ENCODE results near the gene TMEM178B. TPM values are rescaled to one million over a fixed set of nuclear protein-coding genes. Genes with fewer than 3 reads are reported as not detected.
A peak's percentile ranks its signal among the peaks of the same experiment; 100 is the strongest.

TMEM178B gene
- polyA plus RNA-seq, 2 of the 4 experiments (the other 2 are of a cell fraction) = 0.88 to 0.93 TPM

- no peaks in the 10 kb centered on the region for H3K4me1 ChIP-seq
- 0 out of 6 replicates have a peak, but pooled peaks of 1 of the 2 experiments have one; percentile 9 for ATAC-seq
- 21% methylated on average over 6 of the region's 6 CpGs for WGBS (ENCODE audit: missing lambda C conversion rate)
- H3K9me3 ChIP-seq = no peaks in the 10 kb centered on the region
- ChIA-PET POLR2A (no interaction called here), CTCF (interaction anchor here (1.3 to 1.9 kb wide), 2 partner anchors 12 to 558 kb away, joined by 4 to 6 read pairs; no protein-coding TSS in a partner anchor)
- no peak for FAIRE-seq
- no peak overlapping the region for H3K4me3 ChIP-seq
- no peak for DNase-seq (ENCODE audit: low read depth in 1 of 2, low spot score in 1 of 2)
- TF ChIP-seq CHD4 (IDR thresholded peaks at IDR 0.05; ENCODE audit: borderline replicate concordance) (no peak), ZSCAN20 (CRISPR knock-in tag; IDR thresholded peaks at IDR 0.05) (no peak)
- no peak overlapping the region for H3K4me2 ChIP-seq
- H3K27ac ChIP-seq = no peak overlapping the region
Observed at GRCh38 chr7:141218941-141219340, 145.1 kb downstream of the TMEM178B start.

GRCh38 chr7:141220263-141220880, 146.5 kb downstream of the TMEM178B start:
- FAIRE-seq = no peak
- no peak overlapping the region for H3K4me2 ChIP-seq
- no peaks in the 10 kb centered on the region for H3K9me3 ChIP-seq
- H3K4me3 ChIP-seq = no peak overlapping the region
- DNase-seq (ENCODE audit: low read depth in 1 of 2, low spot score in 1 of 2) = peak; percentile 13
- H3K4me1 ChIP-seq = no peaks in the 10 kb centered on the region
- CTCF ChIA-PET = interaction anchor here (1.2 to 1.9 kb wide), 2 partner anchors 215 to 559 kb away, joined by 3 to 4 read pairs; no protein-coding TSS in a partner anchor
- peak; percentile 46 to 72; a peak in 2 of 6 replicates for ATAC-seq
- H3K27ac ChIP-seq = no peak overlapping the region
- WGBS (ENCODE audit: missing lambda C conversion rate) = 44% methylated on average over 8 of the region's 8 CpGs
- POLR2A ChIA-PET = no interaction called here
- no peak for TF ChIP-seq E2F6 (IDR thresholded peaks at IDR 0.05; ENCODE audit: borderline replicate concordance, low read depth)
- TF ChIP-seq FOSB (CRISPR knock-in tag; IDR thresholded peaks at IDR 0.05) = no peak
- peak; percentile 42 to 69; a peak in 4 of 5 replicates for TF ChIP-seq RAD21 (conservative IDR thresholded peaks at IDR 0.05 in 1 of 2, IDR thresholded peaks at IDR 0.05 in 1 of 2)
- no peak for TF ChIP-seq MAZ (IDR thresholded peaks at IDR 0.05; ENCODE audit: borderline replicate concordance, low read depth, low read length)
- TF ChIP-seq RFX5 (IDR thresholded peaks at IDR 0.05) = no peak
- no peak for TF ChIP-seq FOXS1 (CRISPR knock-in tag; IDR thresholded peaks at IDR 0.05)
- TF ChIP-seq CEBPB (IDR thresholded peaks at IDR 0.05) = no peak
- no peak for TF ChIP-seq ZC3H11A (IDR thresholded peaks at IDR 0.05)
- no peak for TF ChIP-seq CHD4 (IDR thresholded peaks at IDR 0.05; ENCODE audit: borderline replicate concordance)
- TF ChIP-seq RNF2 (IDR thresholded peaks at IDR 0.05; ENCODE audit: borderline replicate concordance, low read depth) = no peak
- no peak for TF ChIP-seq CBX2 (IDR thresholded peaks at IDR 0.05; ENCODE audit: borderline replicate concordance, low read depth)
- peak; percentile 26; the same call in 2 of the 3 replicates for TF ChIP-seq CTCF (IDR thresholded peaks at IDR 0.05)
- no peak for TF ChIP-seq CHD2 (IDR thresholded peaks at IDR 0.05; ENCODE audit: low read length, partially characterized antibody)
- TF ChIP-seq GATA3 (IDR thresholded peaks at IDR 0.05; ENCODE audit: borderline replicate concordance) = no peak
- no peak for TF ChIP-seq SREBF2 (IDR thresholded peaks at IDR 0.05)
- 0 out of 3 replicates have a peak, but pooled peaks have one; percentile 25 for TF ChIP-seq SMC3 (IDR thresholded peaks at IDR 0.05)
- no peak for TF ChIP-seq EHMT2 (IDR thresholded peaks at IDR 0.05; ENCODE audit: low read depth)
- TF ChIP-seq ZFP36 (IDR thresholded peaks at IDR 0.05; ENCODE audit: borderline replicate concordance, partially characterized antibody) = no peak
- TF ChIP-seq TP53 (CRISPR knock-in tag; IDR thresholded peaks at IDR 0.05) = no peak
- TF ChIP-seq ZSCAN20 (CRISPR knock-in tag; IDR thresholded peaks at IDR 0.05) = no peak
- TF ChIP-seq CBX8 (IDR thresholded peaks at IDR 0.05) = no peak
- TF ChIP-seq HMGXB4 (CRISPR knock-in tag; IDR thresholded peaks at IDR 0.05; ENCODE audit: borderline replicate concordance) = no peak
- no peak for TF ChIP-seq MAX (IDR thresholded peaks at IDR 0.05)
- no peak for TF ChIP-seq KDM1A (IDR thresholded peaks at IDR 0.05; ENCODE audit: low read depth)

All from A549 (cell line).